Measurements from ENCODE around the gene SYCP3. TPM values are rescaled to one million over a fixed set of nuclear protein-coding genes. Genes with fewer than 3 reads are reported as not detected.

Gene SYCP3
- polyA plus RNA-seq, 1 donor (not counting 4 experiments of a cell fraction or from before 2014, with no cell fraction given) = 0.16 TPM

GRCh38 chr12:101720118-101720517, 19.1 kb downstream of the SYCP3 start:
- H4K20me1 ChIP-seq (ENCODE audit: control insufficient read depth, extremely low read depth, insufficient read depth, low read length) = no peaks in the 10 kb centered on the region
- no peaks in the 10 kb centered on the region for H3K36me3 ChIP-seq (ENCODE audit: control insufficient read depth in 2 of 2, extremely low read depth in 1 of 2, insufficient read depth in 2 of 2, low read length in 2 of 2)
- no peak overlapping the region for H3K4me2 ChIP-seq (ENCODE audit: control insufficient read depth, extremely low read depth, insufficient read depth, low read depth, low read length)
- H2AFZ ChIP-seq (ENCODE audit: control insufficient read depth, low read length) = no peak overlapping the region
- no peak overlapping the region for H3K27ac ChIP-seq (ENCODE audit: control insufficient read depth, insufficient read depth, low read length)
- DNase-seq (ENCODE audit: low read depth, low spot score) (no peak), FAIRE-seq (no peak)
- dilution Hi-C loops (cut with MboI; ENCODE audit: extremely low pct_ligation_motif_present, low sequenced_read_pairs) = no loop called here
- H3K27me3 ChIP-seq (ENCODE audit: control insufficient read depth, extremely low read depth, insufficient read depth, low read length) = no peaks in the 10 kb centered on the region
- H3K79me2 ChIP-seq (ENCODE audit: control insufficient read depth, insufficient read depth, low read length) = no peaks in the 10 kb centered on the region
- no peak for TF ChIP-seq EZH2 (IDR thresholded peaks at IDR 0.05; ENCODE audit: low read length)
- TF ChIP-seq, protein P1, sequence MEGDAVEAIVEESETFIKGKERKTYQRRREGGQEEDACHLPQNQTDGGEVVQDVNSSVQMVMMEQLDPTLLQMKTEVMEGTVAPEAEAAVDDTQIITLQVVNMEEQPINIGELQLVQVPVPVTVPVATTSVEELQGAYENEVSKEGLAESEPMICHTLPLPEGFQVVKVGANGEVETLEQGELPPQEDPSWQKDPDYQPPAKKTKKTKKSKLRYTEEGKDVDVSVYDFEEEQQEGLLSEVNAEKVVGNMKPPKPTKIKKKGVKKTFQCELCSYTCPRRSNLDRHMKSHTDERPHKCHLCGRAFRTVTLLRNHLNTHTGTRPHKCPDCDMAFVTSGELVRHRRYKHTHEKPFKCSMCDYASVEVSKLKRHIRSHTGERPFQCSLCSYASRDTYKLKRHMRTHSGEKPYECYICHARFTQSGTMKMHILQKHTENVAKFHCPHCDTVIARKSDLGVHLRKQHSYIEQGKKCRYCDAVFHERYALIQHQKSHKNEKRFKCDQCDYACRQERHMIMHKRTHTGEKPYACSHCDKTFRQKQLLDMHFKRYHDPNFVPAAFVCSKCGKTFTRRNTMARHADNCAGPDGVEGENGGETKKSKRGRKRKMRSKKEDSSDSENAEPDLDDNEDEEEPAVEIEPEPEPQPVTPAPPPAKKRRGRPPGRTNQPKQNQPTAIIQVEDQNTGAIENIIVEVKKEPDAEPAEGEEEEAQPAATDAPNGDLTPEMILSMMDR (optimal IDR thresholded peaks at IDR 0.05 in 1 of 3, IDR thresholded peaks at IDR 0.05 in 1 of 3, conservative IDR thresholded peaks at IDR 0.05 in 1 of 3; ENCODE audit: extremely low read depth in 1 of 3, insufficient read depth in 2 of 3, low read length in 3 of 3) = no peak
- no peak overlapping the region for H3K9ac ChIP-seq (ENCODE audit: control insufficient read depth, extremely low read depth, insufficient read depth, low read length)
- H3K4me3 ChIP-seq (ENCODE audit: control insufficient read depth in 2 of 3, extremely low read depth in 1 of 3, insufficient read depth in 2 of 3, low read depth in 1 of 3, low read length in 3 of 3) = no peak overlapping the region
- H3K9me1 ChIP-seq (ENCODE audit: control insufficient read depth, extremely low read depth, insufficient read depth, low read length) = no peaks in the 10 kb centered on the region
- H3K4me1 ChIP-seq (ENCODE audit: control insufficient read depth, extremely low read depth, insufficient read depth, low read length) = no peaks in the 10 kb centered on the region
- H3K9me3 ChIP-seq (ENCODE audit: control insufficient read depth, low read depth, low read length) = no peaks in the 10 kb centered on the region

DNA sequence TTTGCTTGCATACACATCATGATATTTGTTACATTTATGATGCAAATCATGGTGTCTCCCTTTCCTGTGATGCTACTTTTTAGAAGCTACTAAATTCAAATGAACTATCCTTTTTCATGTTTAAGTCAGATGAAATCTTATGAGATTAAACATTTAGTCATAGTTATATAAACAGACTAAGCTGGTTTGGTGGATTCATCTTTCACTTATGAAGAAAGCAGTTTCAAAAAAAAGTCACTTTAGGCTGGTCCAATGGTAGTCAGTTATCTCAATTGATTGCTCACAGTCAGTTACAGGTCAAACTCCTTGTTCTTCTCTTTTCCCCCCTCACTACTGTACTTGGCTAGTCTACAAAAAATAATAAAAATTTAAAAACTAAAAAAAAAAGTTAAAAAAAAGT, 19.7 kb downstream of the SYCP3 start:
- dilution Hi-C loops (cut with MboI; ENCODE audit: extremely low pct_ligation_motif_present, low sequenced_read_pairs) = no loop called here
- FAIRE-seq = no peak
- no peak overlapping the region for H2AFZ ChIP-seq (ENCODE audit: control insufficient read depth, low read length)
- no peaks in the 10 kb centered on the region for H3K4me1 ChIP-seq (ENCODE audit: control insufficient read depth, extremely low read depth, insufficient read depth, low read length)
- no peaks in the 10 kb centered on the region for H3K36me3 ChIP-seq (ENCODE audit: control insufficient read depth in 2 of 2, extremely low read depth in 1 of 2, insufficient read depth in 2 of 2, low read length in 2 of 2)
- H3K9me1 ChIP-seq (ENCODE audit: control insufficient read depth, extremely low read depth, insufficient read depth, low read length) = no peaks in the 10 kb centered on the region
- H3K4me3 ChIP-seq (ENCODE audit: control insufficient read depth in 2 of 3, extremely low read depth in 1 of 3, insufficient read depth in 2 of 3, low read depth in 1 of 3, low read length in 3 of 3) = no peak overlapping the region
- H4K20me1 ChIP-seq (ENCODE audit: control insufficient read depth, extremely low read depth, insufficient read depth, low read length) = no peaks in the 10 kb centered on the region
- no peaks in the 10 kb centered on the region for H3K9me3 ChIP-seq (ENCODE audit: control insufficient read depth, low read depth, low read length)
- no peaks in the 10 kb centered on the region for H3K79me2 ChIP-seq (ENCODE audit: control insufficient read depth, insufficient read depth, low read length)
- no peak for DNase-seq (ENCODE audit: low read depth, low spot score)
- TF ChIP-seq, protein P1 (optimal IDR thresholded peaks at IDR 0.05 in 1 of 3, IDR thresholded peaks at IDR 0.05 in 1 of 3, conservative IDR thresholded peaks at IDR 0.05 in 1 of 3; ENCODE audit: extremely low read depth in 1 of 3, insufficient read depth in 2 of 3, low read length in 3 of 3) = no peak
- no peak for TF ChIP-seq EZH2 (IDR thresholded peaks at IDR 0.05; ENCODE audit: low read length)
- no peaks in the 10 kb centered on the region for H3K27me3 ChIP-seq (ENCODE audit: control insufficient read depth, extremely low read depth, insufficient read depth, low read length)
- H3K27ac ChIP-seq (ENCODE audit: control insufficient read depth, insufficient read depth, low read length) = no peak overlapping the region
- H3K4me2 ChIP-seq (ENCODE audit: control insufficient read depth, extremely low read depth, insufficient read depth, low read depth, low read length) = no peak overlapping the region
- no peak overlapping the region for H3K9ac ChIP-seq (ENCODE audit: control insufficient read depth, extremely low read depth, insufficient read depth, low read length)

Data from keratinocyte (primary cell).